ENCODE results near the gene LRP5.
"Not testable (repeated sequence)": the region's sequence is repeated elsewhere in the genome, so short reads cannot be mapped to it uniquely, and the experiment has no call there.

LRP5 gene

DNA sequence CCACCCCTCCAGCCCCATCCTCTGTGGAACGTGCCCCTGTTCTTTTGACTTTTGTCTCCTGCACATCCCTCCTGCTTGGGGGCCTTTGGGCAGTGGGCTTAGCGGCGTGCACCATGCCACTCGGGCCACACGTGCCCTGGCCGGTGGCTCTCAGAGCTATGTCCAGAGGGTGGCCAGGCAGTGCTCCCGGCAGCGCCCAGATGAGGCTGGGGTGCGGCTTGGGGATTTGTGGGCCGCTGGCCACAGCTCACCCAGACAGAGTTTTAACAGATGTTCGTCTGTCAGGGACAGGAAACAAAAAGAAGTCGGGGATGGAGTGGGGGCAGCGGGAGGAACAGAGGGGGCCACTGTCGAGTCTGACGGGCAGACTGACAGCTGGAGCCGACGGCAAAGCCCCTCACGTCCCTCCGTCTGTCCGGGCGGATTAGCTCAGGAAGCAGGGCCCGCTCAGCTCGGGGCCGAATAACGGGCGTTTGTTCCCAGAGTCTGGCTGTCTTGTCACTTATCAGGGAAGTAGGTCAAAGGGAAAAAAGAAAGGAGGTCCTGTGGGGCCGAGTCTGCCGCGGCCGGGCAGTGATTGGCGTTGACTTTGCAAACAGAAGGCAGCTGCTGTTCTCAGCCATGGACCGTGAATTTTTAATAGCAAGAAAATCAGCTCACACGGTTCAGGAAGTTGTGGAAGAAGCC is 61.6 kb downstream of the LRP5 start:
- no peak for DNase-seq

DNA sequence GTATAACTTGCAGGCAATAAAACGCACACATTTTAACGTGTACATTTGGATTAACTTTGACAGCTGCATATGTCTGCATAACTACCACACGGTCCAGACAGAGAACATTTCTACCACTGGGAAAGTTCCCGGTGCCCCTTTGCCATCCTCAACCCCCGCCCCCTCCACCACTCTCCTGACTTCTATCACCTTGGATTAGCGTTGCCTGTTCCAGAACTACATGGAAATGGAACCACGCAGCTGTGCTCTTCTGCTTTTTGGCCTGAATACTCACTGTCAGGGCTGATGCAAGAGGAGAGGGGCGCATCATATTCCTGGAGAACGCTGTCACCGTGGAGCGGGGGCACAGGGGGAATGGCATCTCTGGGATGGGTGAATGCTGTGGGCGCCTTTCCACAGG is 62.1 kb downstream of the LRP5 start:
- no peak for DNase-seq

DNA sequence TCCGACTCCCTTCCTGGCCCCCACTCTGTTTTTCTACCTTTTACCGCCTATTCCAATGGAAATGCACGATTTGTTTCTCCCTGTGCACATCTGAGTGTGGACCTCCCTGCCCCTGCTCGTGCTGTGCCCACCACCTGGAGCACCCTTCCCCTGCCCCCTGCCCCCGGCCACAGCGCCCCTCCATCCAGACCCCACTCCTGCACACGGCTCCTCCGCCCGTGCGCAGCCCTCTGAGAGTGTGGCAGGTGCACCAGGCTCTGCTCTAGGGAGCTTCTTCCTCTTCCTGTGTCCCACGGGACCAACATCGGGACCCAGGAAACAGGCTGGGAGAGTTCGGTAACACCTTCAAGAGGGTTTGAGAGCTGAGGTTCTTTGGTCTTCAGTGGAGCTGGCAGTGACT is 62.9 kb downstream of the LRP5 start:
- DNase-seq = no peak

DNA sequence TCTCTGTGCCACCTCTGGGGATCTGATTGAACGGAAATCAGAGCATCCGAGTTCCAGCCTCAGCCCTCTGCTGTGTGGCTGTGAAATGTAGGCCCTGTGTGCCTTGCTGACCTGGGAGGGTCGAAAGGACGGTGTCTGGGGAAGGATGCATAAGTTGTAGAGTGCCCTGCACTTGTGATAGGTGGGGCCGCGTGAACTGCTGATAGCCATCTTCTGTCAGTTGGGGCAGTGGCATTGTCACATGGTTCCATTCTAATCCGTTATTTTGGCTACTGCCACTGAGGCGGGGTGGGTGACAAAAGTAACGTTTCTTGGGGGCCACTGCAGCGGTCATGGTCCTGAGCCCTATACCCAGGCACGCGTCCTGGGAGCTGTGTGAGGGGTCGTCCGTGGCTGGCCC is 63.4 kb downstream of the LRP5 start:
- no peak for DNase-seq

DNA sequence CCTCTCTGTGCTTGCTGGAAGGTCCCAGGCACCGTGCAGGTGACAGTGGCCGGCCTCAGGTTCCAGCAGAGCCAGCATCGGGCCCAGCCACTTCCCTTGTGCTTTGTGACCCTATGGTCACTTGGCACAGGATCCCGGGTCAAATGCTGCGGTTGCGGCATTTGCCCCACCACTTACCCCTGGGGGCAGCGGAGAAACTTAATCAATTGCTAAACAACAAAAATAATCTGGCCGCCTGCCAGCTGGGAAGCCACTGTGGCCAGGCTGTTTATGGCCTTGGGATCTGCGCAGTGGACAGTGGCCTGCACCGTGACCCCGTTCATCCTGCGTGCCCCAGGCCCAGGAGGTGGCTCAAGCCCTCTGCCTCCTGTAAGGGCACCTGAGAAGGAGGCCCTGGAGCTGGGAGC is 65.0 kb downstream of the LRP5 start:
- no peak for DNase-seq

DNA sequence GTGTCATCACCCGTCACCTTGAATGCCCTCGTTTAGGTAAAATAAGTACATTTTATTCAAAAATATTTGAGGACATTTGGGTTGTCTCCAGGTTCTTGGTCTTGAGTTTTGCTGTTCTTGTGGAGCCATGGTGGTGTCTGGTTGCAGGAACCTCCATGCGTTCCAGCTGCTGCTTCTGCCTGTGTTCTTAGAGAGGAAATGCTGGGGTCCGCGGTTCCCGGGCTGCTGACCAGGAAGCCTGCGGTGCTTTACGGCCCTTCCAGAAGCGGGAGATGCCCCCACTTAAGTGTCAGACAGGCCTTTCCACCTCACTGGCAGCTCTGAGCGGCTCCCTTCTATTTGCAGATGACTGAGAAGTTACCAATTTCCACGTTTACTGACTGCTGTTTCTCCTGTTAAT is 66.8 kb downstream of the LRP5 start:
- no peak for DNase-seq

DNA sequence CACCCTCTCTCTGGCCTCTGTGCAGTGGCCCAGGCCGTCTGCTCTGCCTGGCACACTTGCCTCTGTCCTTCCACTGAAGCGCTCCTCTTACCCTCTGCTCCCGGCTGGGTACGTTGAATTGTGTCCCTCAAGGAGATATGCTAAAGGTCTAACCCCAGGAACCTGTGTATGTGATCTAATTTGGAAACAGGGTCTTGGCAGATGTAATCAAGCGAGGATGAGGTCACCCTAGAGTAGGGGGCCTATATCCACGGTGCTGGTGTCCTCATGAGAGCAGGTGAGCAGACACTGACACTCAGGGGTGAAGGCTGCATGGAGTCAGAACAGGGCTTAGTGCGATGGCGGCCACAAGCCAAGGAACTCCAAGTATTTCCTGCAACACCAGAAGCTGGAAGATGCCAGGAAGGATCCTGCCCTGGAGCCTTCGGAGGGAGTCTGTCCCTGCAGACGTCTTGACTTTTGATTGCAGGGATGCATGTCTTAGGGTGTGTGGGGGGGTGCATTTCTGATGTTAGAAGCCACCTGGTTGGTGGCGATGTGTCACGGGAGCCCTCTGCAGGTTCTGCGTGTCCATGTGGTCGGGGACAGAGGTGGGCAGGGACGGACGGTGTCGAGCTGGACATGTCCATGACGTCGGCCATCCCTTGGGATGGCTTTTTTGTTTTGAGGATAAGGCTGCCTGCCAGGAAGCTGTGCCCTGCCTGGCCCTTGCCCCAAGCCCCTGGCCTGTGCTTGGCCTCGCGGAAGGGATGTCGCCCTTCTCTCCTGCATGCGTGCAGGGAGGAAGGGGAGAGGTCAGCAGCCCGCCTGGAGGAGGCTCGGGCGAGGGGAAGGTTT is 68.6 kb downstream of the LRP5 start:
- no peak for DNase-seq

DNA sequence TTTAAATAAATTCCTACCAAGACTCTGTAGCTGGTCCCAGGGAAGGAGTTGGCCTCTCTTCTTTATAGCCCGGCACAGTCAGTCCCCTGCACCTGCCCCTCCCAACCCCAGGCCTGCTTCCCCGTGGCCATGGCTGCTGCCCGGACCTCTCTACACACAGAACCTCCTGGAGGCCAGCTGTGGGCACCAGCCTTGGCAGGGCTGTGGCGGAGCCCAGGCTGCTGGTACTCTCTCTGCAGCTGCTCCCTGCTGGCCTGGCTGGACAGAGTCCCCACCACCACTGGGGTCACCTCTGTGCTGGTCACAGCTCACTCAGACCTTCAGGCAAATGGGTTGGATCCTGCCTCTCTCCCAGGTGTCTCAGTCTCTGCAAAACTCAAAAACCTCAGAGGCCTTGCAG is 69.3 kb downstream of the LRP5 start:
- no peak for DNase-seq

DNA sequence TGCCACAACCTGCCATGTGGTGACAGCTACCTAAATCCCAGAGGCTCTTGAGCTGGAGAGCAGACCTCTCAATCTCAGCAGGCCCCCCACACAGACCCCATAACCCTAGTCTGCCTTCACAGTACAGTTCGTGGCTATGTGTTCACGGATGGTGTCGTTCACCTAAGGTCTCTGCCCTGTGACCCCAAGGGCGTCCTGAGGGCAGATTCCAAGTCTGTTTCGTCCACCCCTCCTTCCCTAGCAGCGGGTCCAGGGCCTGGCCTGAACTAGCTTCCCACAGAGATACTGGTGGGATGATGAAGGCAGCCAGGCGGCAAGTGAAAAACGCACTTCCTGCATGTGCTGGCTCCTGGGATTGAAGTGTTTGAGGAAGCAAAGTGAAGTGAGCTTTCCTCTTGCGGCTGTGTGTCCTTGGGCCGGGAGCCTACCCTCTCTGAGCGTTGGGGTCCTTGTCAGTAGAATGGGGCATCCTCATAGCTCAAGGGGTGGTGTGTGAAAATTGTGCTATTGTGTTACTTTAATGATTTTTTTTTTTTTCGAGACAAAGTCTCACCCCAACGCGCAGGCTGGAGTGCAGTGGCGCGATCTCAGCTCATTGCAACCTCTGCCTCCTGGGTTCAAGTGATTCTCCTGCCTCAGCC is 70.1 kb downstream of the LRP5 start:
- DNase-seq = no peak

DNA sequence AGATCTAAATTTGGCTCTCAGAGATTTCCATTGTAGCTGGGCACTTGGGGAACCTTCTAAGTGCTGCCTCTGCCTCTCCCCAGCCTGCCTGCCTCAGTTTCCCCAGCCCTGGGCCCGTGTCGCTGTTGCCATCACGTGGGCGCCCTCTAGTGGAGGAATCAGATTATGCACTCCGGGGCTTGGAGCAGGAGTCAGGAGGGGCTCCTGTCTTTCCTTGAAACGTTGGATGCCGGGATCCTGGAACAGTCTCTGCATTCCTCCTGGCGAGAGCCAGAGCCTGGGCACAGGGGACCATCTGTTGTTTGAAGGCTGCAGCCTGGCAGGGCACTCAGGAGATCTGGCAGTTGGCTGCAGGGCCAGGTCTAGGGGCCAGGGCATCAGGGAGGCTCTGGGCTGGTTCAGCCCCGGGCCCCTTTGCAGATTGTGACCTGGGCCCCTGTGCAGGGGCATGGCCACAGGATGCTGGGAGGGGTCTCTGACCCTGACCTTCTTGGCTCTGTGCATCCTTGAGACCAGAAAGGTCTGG is 71.6 kb downstream of the LRP5 start:
- DNase-seq = peak; percentile 72

DNA sequence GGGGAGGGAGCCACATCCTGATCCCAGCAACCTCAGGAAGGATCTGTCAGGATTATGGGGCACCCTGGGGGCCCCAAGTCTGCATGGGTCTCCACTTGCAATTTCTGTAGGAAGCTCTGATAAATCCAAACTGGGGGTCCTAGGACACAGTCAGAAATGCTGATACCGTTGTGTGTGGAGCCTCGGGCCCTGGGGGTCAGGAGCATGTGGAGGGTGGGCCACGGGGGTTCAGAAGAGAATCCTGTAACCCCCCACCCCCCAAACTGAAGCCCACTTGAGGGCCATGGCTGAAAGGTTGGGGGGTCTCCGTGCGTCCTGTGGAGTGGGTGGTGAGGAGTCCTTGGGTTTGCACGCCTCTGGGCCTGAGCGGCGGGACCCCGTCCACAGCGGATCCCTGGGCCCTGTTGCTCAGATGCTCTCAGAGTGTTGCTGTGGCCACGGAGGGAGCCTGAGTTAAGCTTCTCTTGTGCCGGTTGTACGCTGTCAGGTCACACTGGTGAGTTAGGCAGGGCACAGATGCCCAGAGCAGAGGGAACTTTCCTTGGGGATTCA is 72.2 kb downstream of the LRP5 start:
- no peak for DNase-seq

DNA sequence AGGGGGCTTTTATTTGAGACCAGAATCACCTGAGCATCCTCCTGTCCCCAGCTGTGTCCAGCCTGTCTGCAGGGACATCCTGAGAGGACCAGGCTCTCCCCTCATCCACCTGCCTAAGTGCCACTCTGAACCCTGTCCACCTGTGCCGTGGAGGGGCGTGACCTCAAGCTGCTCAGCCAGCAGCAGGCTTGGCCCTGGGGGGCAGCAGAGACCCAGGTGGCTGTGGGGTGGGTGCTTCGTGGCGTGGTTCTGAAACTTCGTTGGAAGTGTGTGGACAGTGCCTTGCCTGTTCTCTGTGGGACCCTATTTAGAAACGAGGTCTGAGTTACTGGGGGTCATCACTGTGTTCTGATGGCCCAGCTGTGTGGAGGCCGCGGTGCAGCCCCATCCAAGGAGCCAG is 72.7 kb downstream of the LRP5 start:
- DNase-seq = no peak

DNA sequence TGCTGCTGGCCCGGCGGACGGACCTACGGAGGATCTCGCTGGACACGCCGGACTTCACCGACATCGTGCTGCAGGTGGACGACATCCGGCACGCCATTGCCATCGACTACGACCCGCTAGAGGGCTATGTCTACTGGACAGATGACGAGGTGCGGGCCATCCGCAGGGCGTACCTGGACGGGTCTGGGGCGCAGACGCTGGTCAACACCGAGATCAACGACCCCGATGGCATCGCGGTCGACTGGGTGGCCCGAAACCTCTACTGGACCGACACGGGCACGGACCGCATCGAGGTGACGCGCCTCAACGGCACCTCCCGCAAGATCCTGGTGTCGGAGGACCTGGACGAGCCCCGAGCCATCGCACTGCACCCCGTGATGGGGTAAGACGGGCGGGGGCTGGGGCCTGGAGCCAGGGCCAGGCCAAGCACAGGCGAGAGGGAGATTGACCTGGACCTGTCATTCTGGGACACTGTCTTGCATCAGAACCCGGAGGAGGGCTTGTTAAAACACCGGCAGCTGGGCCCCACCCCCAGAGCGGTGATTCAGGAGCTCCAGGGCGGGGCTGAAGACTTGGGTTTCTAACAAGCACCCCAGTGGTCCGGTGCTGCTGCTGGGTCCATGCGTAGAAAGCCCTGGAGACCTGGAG is 74.1 kb downstream of the LRP5 start:
- no peak for DNase-seq

DNA sequence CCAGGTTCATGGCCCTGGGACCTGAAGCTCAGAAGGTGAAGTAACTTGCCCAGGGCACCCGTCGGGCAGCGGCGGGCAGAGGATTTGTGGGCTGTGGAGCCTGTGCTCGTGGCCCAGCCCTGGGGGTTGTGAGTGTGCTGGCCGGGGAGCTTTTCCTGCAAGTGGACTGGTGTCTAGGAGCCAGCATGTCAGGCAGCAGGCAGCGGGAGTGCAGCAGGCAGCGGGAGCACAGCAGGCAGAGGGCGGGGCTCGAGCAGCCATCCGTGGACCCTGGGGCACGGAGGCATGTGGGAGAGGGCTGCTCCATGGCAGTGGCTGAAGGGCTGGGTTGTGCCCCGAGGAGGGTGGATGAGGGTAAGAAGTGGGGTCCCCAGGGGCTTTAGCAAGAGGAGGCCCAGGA is 75.4 kb downstream of the LRP5 start:
- DNase-seq = no peak

DNA sequence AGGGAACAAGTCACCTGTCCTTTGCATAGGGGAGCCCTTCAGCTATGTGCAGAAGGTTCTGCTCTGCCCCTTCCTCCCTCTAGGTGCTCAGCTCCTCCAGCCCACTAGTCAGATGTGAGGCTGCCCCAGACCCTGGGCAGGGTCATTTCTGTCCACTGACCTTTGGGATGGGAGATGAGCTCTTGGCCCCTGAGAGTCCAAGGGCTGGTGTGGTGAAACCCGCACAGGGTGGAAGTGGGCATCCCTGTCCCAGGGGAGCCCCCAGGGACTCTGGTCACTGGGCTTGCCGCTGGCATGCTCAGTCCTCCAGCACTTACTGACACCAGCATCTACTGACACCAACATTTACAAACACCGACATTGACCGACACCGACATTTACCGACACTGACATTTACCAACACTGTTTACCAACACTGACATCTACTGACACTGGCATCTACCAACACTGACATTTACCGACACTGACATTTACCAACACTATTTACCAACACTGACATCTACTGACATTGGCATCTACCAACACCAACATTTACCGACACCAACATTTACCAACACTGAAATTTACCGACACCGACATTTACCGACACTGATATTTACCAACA is 76.3 kb downstream of the LRP5 start:
- DNase-seq = no peak

DNA sequence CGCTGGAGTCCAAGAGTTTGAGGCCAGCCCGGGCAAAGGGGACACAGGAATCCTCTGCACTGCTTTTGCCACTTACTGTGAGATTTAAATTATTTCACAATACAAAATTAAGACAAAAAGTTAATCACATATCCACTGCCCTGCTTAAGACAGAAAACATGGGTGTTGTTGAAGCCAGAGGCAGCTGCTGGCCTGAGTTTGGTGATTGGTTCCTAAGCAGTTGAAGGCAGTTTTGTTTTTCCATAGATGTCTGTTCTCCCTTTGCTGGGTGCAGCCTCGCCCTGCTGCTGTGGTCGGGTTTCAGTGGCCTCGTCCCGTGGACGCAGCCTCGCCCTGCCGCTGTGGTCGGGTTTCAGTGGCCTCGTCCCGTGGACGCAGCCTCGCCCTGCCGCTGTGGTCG is 77.9 kb downstream of the LRP5 start:
- DNase-seq = no peak

DNA sequence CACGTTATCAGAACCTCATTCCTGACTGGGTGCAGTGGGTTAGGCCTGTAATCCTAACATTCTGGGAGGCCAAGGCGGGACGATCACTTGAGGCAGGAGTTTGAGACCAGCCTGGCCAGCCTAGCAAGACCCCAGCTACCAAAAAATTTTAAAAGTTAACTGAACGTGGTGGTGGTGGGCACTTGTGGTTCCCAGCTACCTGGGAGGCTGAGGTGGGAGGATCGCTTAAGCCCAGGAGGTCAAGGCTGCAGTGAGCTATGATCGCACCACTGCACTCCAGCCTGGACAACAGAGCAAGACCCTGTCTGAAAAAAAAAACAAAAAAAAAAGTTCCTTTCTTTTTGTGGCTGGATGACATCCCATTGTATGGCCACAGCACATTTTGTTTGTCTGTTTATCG is 80.4 kb downstream of the LRP5 start:
- no peak for DNase-seq

DNA sequence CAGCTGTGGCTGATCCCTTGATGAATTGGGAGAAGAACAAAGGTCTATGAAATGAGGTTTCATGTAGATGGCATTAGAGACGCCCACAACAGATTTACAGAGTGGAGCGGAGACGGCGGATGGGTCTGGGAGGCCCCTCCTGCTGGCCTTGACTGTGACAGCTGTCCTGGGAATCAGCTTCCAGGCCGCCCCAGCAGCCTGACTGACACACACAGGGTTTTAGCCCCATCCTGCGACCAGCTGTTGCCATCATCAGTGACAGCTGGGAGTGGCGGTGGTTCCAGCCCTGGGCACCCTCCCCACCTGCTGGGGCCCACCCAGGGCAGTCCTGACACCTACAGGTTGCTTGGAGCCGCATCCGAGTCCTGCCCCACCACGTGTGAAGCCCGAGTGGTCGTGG is 84.1 kb downstream of the LRP5 start:
- no peak for DNase-seq

DNA sequence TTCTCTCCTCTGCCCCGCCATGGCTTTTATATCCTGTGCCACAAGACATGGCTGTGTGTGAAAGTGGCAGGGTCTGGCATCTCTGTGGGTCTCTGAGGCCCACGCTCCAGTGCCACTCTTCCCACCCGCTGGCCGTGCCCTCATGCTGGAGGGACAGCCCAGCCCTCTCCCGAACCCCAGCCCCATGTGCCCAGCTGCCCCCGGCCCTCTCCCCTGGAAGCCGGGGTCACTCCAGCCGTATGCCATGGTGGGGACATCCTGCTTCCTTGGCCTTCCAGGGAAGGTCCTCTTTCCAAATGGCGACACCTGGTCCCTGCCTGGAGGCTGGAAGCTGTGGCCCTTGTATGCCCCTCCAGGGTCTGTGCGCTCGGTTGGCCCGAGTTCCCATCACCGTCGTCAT is 84.9 kb downstream of the LRP5 start:
- no peak for DNase-seq

DNA sequence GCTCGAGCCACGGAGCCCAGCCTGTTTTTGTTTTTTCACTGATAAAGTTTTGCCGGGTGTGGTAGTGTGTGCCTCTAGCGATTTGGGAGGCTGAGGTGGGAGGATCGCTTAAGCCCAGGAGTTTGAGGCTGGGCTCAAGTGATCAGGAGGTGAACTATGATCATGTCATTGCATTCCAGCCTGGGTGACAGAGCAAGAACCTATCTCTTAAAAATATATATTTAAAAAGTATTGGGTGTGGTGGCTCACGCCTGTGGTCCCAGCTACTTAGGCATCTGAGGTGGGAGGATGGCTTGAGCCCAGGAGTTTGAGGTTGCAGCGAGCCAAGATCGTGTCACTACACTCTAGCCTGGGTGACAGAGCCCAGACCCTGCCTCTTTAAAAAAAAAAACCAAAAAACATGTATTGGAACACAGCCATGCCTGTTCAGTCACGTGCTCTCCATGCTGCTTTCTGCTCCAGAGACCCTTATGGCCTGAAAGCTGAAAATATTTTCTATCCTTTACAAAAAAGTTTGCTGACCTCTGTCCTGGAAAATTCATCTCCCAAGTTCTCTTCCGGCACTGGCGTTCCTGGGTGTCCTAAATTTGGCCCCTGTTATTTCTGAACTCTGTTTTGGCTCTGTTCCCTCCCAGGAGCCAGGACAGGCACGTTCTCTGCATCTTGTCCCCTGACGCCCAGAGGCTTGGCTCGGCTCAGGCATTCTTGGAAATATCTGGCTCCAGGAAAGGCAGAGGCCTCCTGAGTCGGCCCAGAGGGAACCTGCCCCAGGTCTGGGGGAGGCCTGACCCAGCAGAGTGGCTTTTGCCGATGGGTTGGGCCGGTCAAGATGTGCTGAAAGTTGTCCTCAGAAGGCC is 86.8 kb downstream of the LRP5 start:
- DNase-seq = no peak

DNA sequence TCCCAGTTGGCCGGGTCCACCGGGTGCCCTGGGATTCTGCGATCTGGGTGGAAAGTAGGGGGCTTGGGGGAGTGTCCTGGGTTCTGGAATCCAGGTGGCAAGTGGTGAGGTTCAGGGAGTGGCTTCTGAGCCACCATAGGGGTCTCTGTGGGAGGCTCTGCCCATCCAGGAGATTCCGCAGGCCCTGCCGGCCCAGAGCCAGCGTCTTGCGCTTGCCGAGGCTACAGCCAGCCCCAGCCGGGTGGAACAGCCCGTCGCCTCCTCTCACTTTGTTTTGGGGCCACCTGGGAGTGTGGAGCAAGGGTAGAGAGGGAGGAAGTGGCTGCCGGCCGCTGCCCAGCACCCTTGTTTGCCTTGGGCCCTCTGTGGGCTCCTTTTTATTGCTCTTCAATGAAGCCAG is 87.5 kb downstream of the LRP5 start:
- no peak for DNase-seq

DNA sequence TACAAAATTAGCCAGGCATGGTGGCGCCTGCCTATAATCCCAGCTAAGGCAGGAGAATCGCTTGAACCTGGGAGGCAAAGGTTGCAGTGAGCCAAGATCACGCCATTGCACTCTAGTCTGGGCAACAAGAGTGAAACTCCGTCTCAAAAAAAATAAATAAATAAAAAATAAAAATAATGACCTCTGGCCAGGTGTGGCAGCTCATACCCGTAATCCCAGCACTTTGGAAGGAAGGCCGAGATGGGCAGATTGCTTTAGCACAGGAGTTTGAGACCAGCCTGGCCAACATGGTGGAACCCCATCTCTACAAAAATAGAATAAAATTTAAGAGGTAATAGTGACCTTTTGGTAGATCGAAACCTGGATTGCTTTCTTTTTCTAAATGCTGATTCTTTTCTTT is 88.2 kb downstream of the LRP5 start:
- not testable (repeated sequence) for DNase-seq

All from stimulated activated CD4-positive, alpha-beta T cell treated with anti-CD3 and anti-CD28 coated beads, Interleukin-4, amount 100 ng/mL, for 24 hours (primary cell).